Neuronal stem cell (in vitro differentiated cells): ENCODE measurements around the gene TMEM167A.

Experiments used
- DNase-seq: peaks from one replicate; pipeline ENCODE4 v3.0.0-alpha.2; 2013; ENCODE audit warnings: low spot score
- H2AFZ ChIP-seq: one replicate; pipeline ENCODE4 v1.6.1; 2013; ENCODE audit warnings: mild to moderate bottlenecking, low read length, inconsistent platforms
- H2AK5ac ChIP-seq: 2 replicates; pipeline ENCODE4 v1.6.1; 2013; ENCODE audit warnings: low read depth, mild to moderate bottlenecking, inconsistent platforms, low read length, moderate library complexity, mixed read lengths
- H2BK120ac ChIP-seq: 2 replicates; pipeline ENCODE4 v1.6.1; 2013; ENCODE audit warnings: low read depth, mild to moderate bottlenecking, inconsistent platforms, low read length, moderate library complexity, mixed read lengths
- H2BK12ac ChIP-seq: one replicate; pipeline ENCODE4 v1.6.1; 2013; ENCODE audit warnings: low read length, inconsistent platforms
- H2BK15ac ChIP-seq: 2 replicates; pipeline ENCODE4 v1.6.1; 2013; ENCODE audit warnings: mild to moderate bottlenecking, low read length, inconsistent platforms, mixed read lengths
- H2BK5ac ChIP-seq: one replicate; pipeline ENCODE4 v1.6.1; 2013; ENCODE audit warnings: inconsistent platforms, mild to moderate bottlenecking, low read length, moderate library complexity
- H3K14ac ChIP-seq: one replicate; pipeline ENCODE4 v1.6.1; 2013; ENCODE audit warnings: low read length, inconsistent platforms
- H3K18ac ChIP-seq: 2 replicates; pipeline ENCODE4 v1.6.1; 2013; ENCODE audit warnings: low read length, inconsistent platforms
- H3K23ac ChIP-seq: 2 replicates; pipeline ENCODE4 v1.6.1; 2013; ENCODE audit warnings: low read depth, mild to moderate bottlenecking, mixed read lengths, low read length, inconsistent platforms; ENCODE audit not compliant: poor library complexity
- H3K27ac ChIP-seq: replicated peaks from 3 replicates; pipeline ENCODE4 v1.5.1; 2013; ENCODE audit warnings: low read length, inconsistent platforms
- H3K27me3 ChIP-seq, 3 experiments: 2 replicates each; pipeline ENCODE4 v1.6.1; 2013; ENCODE audit warnings: low read length in 3 of 3, mild to moderate bottlenecking in 2 of 3, inconsistent platforms in 1 of 3, low read depth in 1 of 3, mixed read lengths in 1 of 3, moderate library complexity in 1 of 3; ENCODE audit not compliant: control insufficient read depth in 3 of 3, insufficient read depth in 3 of 3
- H3K36me3 ChIP-seq, 2 donors: replicated peaks in 1 of 2; 2 replicates each; pipeline ENCODE4 v1.6.1; 2013; ENCODE audit warnings: low read length in 2 of 2; ENCODE audit not compliant: control insufficient read depth in 2 of 2, insufficient read depth in 2 of 2
- H3K4ac ChIP-seq: 2 replicates; pipeline ENCODE4 v1.6.1; 2013; ENCODE audit warnings: inconsistent platforms, mild to moderate bottlenecking, low read length, moderate library complexity
- H3K4me1 ChIP-seq, 2 donors: 1 replicate in 1 of 2; 2 replicates in 1 of 2; pipeline ENCODE4 v1.6.1; 2013; ENCODE audit warnings: low read length in 2 of 2, low read depth in 1 of 2; ENCODE audit not compliant: control insufficient read depth in 2 of 2, insufficient read depth in 1 of 2
- H3K4me2 ChIP-seq: one replicate; pipeline ENCODE4 v1.6.1; 2013; ENCODE audit warnings: mild to moderate bottlenecking, low read length, inconsistent platforms; ENCODE audit not compliant: insufficient read depth, poor library complexity, severe bottlenecking
- H3K4me3 ChIP-seq, 2 donors: 2 replicates each; pipeline ENCODE4 v1.5.1; 2013; ENCODE audit warnings: low read length in 2 of 2, mild to moderate bottlenecking in 2 of 2, inconsistent platforms in 1 of 2, moderate library complexity in 1 of 2
- H3K79me1 ChIP-seq: one replicate; pipeline ENCODE4 v1.6.1; 2013; ENCODE audit warnings: low read depth, mild to moderate bottlenecking, inconsistent platforms, low read length, moderate library complexity
- H3K9ac ChIP-seq: one replicate; pipeline ENCODE4 v1.6.1; 2013; ENCODE audit warnings: mild to moderate bottlenecking, low read depth, low read length, inconsistent platforms; ENCODE audit not compliant: poor library complexity
- H3K9me3 ChIP-seq, 2 donors: replicated peaks in 1 of 2; 2 replicates each; pipeline versions ENCODE3 to v1.6.1; 2013; ENCODE audit warnings: low read length in 2 of 2, mild to moderate bottlenecking in 2 of 2, inconsistent platforms in 1 of 2, low read depth in 1 of 2, mixed read lengths in 1 of 2, moderate library complexity in 1 of 2; ENCODE audit not compliant: control insufficient read depth in 2 of 2, insufficient read depth in 1 of 2
- H4K8ac ChIP-seq: one replicate; pipeline ENCODE4 v1.6.1; 2013; ENCODE audit warnings: low read depth, mild to moderate bottlenecking, inconsistent platforms, low read length, moderate library complexity
- H4K91ac ChIP-seq: one replicate; pipeline ENCODE4 v1.6.1; 2013; ENCODE audit warnings: low read length, low read depth, mild to moderate bottlenecking, inconsistent platforms; ENCODE audit not compliant: poor library complexity
- WGBS, 2 donors: extraction: QIAGEN DNeasy Blood & Tissue Kit; methylation state at CpG; one replicate each; pipeline ENCODE4 v1.1.7; 2013; ENCODE audit warnings: missing lambda C conversion rate in 2 of 2, mixed read lengths in 1 of 2; ENCODE audit not compliant: insufficient read length in 2 of 2, insufficient replicate concordance in 1 of 2; ENCODE audit errors: extremely low coverage in 2 of 2; 5-methylcytosine and 5-hydroxymethylcytosine counted together

TMEM167A gene

GRCh38 chr5:83025690-83026478, 51.3 kb downstream of the TMEM167A start:
- no peaks in the 10 kb centered on the region for H3K79me1 ChIP-seq

GRCh38 chr5:83022334-83022733, 54.9 kb downstream of the TMEM167A start:
- WGBS, 2 donors: no CpG with 5 or more reads among the region's 4 CpGs
- H2AFZ ChIP-seq: peak overlapping the region; percentile 38
- H2BK12ac ChIP-seq: no peak overlapping the region
- H2BK120ac ChIP-seq: no peak overlapping the region
- H3K36me3 ChIP-seq: no peaks in the 10 kb centered on the region
- H3K4me2 ChIP-seq: no peak overlapping the region
- no peak overlapping the region for H3K18ac ChIP-seq
- no peak overlapping the region for H2BK5ac ChIP-seq
- H3K23ac ChIP-seq: no peak overlapping the region
- no peak overlapping the region for H3K4me3 ChIP-seq
- H3K79me1 ChIP-seq: no peaks in the 10 kb centered on the region
- no peak overlapping the region for H4K8ac ChIP-seq
- no peaks in the 10 kb centered on the region for H3K9me3 ChIP-seq
- H3K4ac ChIP-seq: no peak overlapping the region
- no peak overlapping the region for H2BK15ac ChIP-seq
- no peak overlapping the region for H4K91ac ChIP-seq
- no peak overlapping the region for H2AK5ac ChIP-seq
- DNase-seq: no peak
- H3K14ac ChIP-seq: no peak overlapping the region
- no peak overlapping the region for H3K27ac ChIP-seq
- H3K27me3 ChIP-seq: no peaks in the 10 kb centered on the region
- H3K4me1 ChIP-seq: peaks cover 9 to 27% of the 10 kb centered on the region in 2 donors
- no peak overlapping the region for H3K9ac ChIP-seq

More at GRCh38 chr5:83025690-83026478, 51.3 kb downstream of the TMEM167A start:
- Histone ChIP-seq H3K14ac (no peak overlapping the region), H3K27me3 (no peaks in the 10 kb centered on the region), H3K4me2 (no peak overlapping the region), H2BK120ac (no peak overlapping the region), H3K4me3 (no peak overlapping the region), H3K23ac (no peak overlapping the region), H2AK5ac (no peak overlapping the region), H4K91ac (no peak overlapping the region), H3K36me3 (no peaks in the 10 kb centered on the region), H3K18ac (no peak overlapping the region), H3K27ac (no peak overlapping the region), H2BK12ac (no peak overlapping the region), H3K9me3 (no peaks in the 10 kb centered on the region), H2AFZ (peak overlapping the region; percentile 2), H3K4ac (no peak overlapping the region), H2BK15ac (no peak overlapping the region), H2BK5ac (no peak overlapping the region), H3K4me1 (peaks cover 9 to 28% of the 10 kb centered on the region in 2 donors), H4K8ac (no peak overlapping the region), H3K9ac (no peak overlapping the region)
- no CpG with 5 or more reads among the region's 8 CpGs for WGBS, 2 donors
- DNase-seq: no peak

DNA sequence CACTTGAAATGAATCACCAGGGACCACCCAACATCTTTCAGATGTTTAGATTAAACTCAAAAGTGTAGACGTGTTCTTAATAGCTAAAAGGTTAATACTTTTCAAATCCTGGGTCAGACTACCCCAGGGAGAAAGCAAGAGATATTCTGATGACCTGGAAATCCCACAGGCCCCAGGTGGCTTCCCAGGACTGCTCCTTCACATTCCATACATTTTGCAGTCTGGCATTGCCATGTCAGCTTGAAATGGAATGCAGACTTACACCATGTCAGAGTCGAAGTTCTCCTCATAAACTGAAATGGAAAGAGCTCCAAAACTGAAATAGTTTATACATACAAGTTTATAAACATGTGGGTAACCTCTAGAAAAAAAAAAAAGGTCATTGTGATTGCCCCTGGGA, 61.5 kb downstream of the TMEM167A start:
- no peak overlapping the region for H2BK120ac ChIP-seq
- peaks cover 0 to 3% of the 10 kb centered on the region in 2 donors for H3K4me1 ChIP-seq
- H2AFZ ChIP-seq: no peak overlapping the region
- H3K36me3 ChIP-seq: no peaks in the 10 kb centered on the region
- no peak for DNase-seq
- no peak overlapping the region for H3K23ac ChIP-seq
- H3K4me2 ChIP-seq: no peak overlapping the region
- peaks cover 0 to 9% of the 10 kb centered on the region in 2 donors for H3K9me3 ChIP-seq
- no peak overlapping the region for H2BK12ac ChIP-seq
- no peak overlapping the region for H3K4ac ChIP-seq
- no peak overlapping the region for H2BK5ac ChIP-seq
- no peak overlapping the region for H3K4me3 ChIP-seq
- no peak overlapping the region for H3K9ac ChIP-seq
- no peak overlapping the region for H3K14ac ChIP-seq
- no peaks in the 10 kb centered on the region for H3K79me1 ChIP-seq
- no peaks in the 10 kb centered on the region for H3K27me3 ChIP-seq
- H3K27ac ChIP-seq: no peak overlapping the region
- H3K18ac ChIP-seq: no peak overlapping the region
- no peak overlapping the region for H2AK5ac ChIP-seq
- H4K8ac ChIP-seq: no peak overlapping the region
- no CpG with 5 or more reads among the region's 2 CpGs for WGBS, 2 donors
- no peak overlapping the region for H2BK15ac ChIP-seq
- no peak overlapping the region for H4K91ac ChIP-seq

DNA sequence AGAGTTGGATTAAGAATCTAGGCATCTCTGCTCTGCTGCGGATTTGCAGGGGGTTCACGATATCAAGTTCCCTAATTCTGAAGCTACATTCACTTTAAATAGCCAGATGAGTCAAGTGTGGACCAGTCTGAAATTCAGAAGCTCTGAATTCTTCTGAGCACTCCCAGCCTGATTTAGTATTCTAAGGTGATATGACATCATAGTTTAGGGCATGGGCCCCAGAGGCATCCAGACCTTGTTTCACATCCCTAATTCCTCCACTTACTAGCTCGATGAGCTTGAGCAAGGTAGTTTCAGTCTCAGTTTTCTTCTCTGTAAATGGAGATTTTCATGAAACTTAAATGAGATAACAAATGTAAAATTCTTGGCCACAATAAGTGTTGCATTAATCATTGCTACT, 65.2 kb downstream of the TMEM167A start:
- H3K18ac ChIP-seq: no peak overlapping the region
- no peak overlapping the region for H2BK120ac ChIP-seq
- WGBS, 2 donors: no CpG with 5 or more reads among the region's 3 CpGs
- H4K8ac ChIP-seq: no peak overlapping the region
- peaks cover 0 to 9% of the 10 kb centered on the region in 2 donors for H3K9me3 ChIP-seq
- no peak overlapping the region for H3K9ac ChIP-seq
- no peak overlapping the region for H3K4me3 ChIP-seq
- DNase-seq: no peak
- no peak overlapping the region for H2BK5ac ChIP-seq
- no peak overlapping the region for H3K4me2 ChIP-seq
- H2AFZ ChIP-seq: no peak overlapping the region
- H3K27me3 ChIP-seq: no peaks in the 10 kb centered on the region
- no peak overlapping the region for H3K14ac ChIP-seq
- no peak overlapping the region for H2AK5ac ChIP-seq
- H3K23ac ChIP-seq: no peak overlapping the region
- no peaks in the 10 kb centered on the region for H3K4me1 ChIP-seq
- H3K79me1 ChIP-seq: no peaks in the 10 kb centered on the region
- no peak overlapping the region for H3K27ac ChIP-seq
- no peaks in the 10 kb centered on the region for H3K36me3 ChIP-seq
- no peak overlapping the region for H4K91ac ChIP-seq
- H2BK15ac ChIP-seq: no peak overlapping the region
- no peak overlapping the region for H3K4ac ChIP-seq
- no peak overlapping the region for H2BK12ac ChIP-seq
